HCT116 (cell line): ENCODE results near the gene FEM1B. TPM values are rescaled to one million over a fixed set of nuclear protein-coding genes. Genes with fewer than 3 reads are reported as not detected.

Experiments used
- ATAC-seq: fragments of 200-7000 bp; cut with Tn5 transposase; 2 replicates; pipeline ENCODE4 v1.9.1; 2020; ENCODE audit warnings: mild to moderate bottlenecking, moderate library complexity
- BruUV-seq: library from RNA; stranded (reverse); fragments of 400-500 nt; replicated peaks from 2 replicates; lab custom pipeline; 2021; lab: Mats Ljungman, UMichigan
- CTCF ChIA-PET: fragments of 300-600 bp; sonication (Branson Sonifier 250); formaldehyde crosslinking; loops from one replicate; lab custom pipeline; 2021; ENCODE audit warnings: antibody characterized with exemption; lab: Charles Lee
- POLR2A ChIA-PET: fragments of 300-600, 350-600 bp; sonication (Branson Sonifier 250); formaldehyde crosslinking; loops from one replicate; lab custom pipeline; 2021; ENCODE audit warnings: antibody characterized with exemption; lab: Charles Lee
- RAD21 ChIA-PET, 2 experiments: fragments of 300-600 bp; sonication (Branson Sonifier 250); formaldehyde crosslinking; loops; one replicate each; lab custom pipeline; 2023; ENCODE audit warnings: low total read pairs in 2 of 2; ENCODE audit not compliant: uncharacterized antibody in 2 of 2, unreplicated experiment in 2 of 2, low non-redundant PET in 1 of 2; lab: Charles Lee
- DNase-seq: peaks from one replicate; pipeline ENCODE4 v3.0.0-alpha.2; 2010; ENCODE audit warnings: low read depth, low spot score
- H2AFZ ChIP-seq: fragments of 200-600 bp; shearing (Covaris generic), sonication (generic); 2 replicates; pipeline ENCODE4 v1.6.1; 2017; ENCODE audit warnings: low read depth, mixed run types, mixed read lengths, antibody characterized with exemption, low read length; ENCODE audit not compliant: poor library complexity, severe bottlenecking
- H3K27ac ChIP-seq: 2 replicates; pipeline ENCODE4 v1.5.1; 2012; ENCODE audit warnings: low read depth, low read length
- H3K27me3 ChIP-seq: fragments of 200-600 bp; sonication (generic); 2 replicates; pipeline ENCODE4 v1.6.1; 2016; ENCODE audit warnings: mixed run types, low read length, mixed read lengths; ENCODE audit not compliant: insufficient read depth
- H3K36me3 ChIP-seq, 2 experiments: fragments of 200-500 bp in 1 of 2; fragments of 200-600 bp in 1 of 2; sonication (Bioruptor generic) in 1 of 2; sonication (generic) in 1 of 2; 2 replicates each; pipeline versions ENCODE4 v1.5.1 to v1.6.1; 2014 to 2016; ENCODE audit warnings: low read length in 2 of 2, inconsistent platforms in 1 of 2, mixed read lengths in 1 of 2, mixed run types in 1 of 2; ENCODE audit not compliant: insufficient read depth in 2 of 2, control insufficient read depth in 1 of 2
- H3K4me1 ChIP-seq, 2 experiments: fragments of 200-600 bp in 1 of 2; sonication (generic) in 1 of 2; 2 replicates each; pipeline versions ENCODE4 v1.5.1 to v1.6.1; 2012 to 2017; ENCODE audit warnings: low read length in 2 of 2, inconsistent platforms in 1 of 2, mild to moderate bottlenecking in 1 of 2, mixed read lengths in 1 of 2, mixed run types in 1 of 2, moderate library complexity in 1 of 2; ENCODE audit not compliant: insufficient read depth in 2 of 2, control insufficient read depth in 1 of 2
- H3K4me2 ChIP-seq: fragments of 200-600 bp; sonication (generic); 2 replicates; pipeline ENCODE4 v1.6.1; 2017; ENCODE audit warnings: mixed run types, low read length, mixed read lengths
- H3K4me3 ChIP-seq, 2 experiments: fragments of 200-600 bp in 1 of 2; sonication (generic) in 1 of 2; replicated peaks in 1 of 2; 2 replicates each; pipeline ENCODE4 v1.5.1; 2011 to 2016; ENCODE audit warnings: low read length in 2 of 2, control low read depth in 1 of 2, low read depth in 1 of 2, mild to moderate bottlenecking in 1 of 2, mixed read lengths in 1 of 2, mixed run types in 1 of 2
- H3K79me2 ChIP-seq: fragments of 200-600 bp; sonication (generic); 2 replicates; pipeline ENCODE4 v1.6.1; 2017; ENCODE audit warnings: mild to moderate bottlenecking, mixed run types, low read length, moderate library complexity, mixed read lengths; ENCODE audit not compliant: insufficient read depth
- H3K9ac ChIP-seq: fragments of 200-600 bp; sonication (generic); 2 replicates; pipeline ENCODE4 v1.6.1; 2016; ENCODE audit warnings: low read length, mixed read lengths
- H3K9me2 ChIP-seq: fragments of 200-600 bp; sonication (generic), shearing (Covaris generic); 2 replicates; pipeline ENCODE4 v1.6.1; 2017; ENCODE audit warnings: mixed run types, mild to moderate bottlenecking, moderate library complexity; ENCODE audit not compliant: insufficient read depth
- H3K9me3 ChIP-seq, 2 experiments: fragments of 200-500 bp in 1 of 2; fragments of 200-600 bp in 1 of 2; sonication (Bioruptor generic) in 1 of 2; sonication (generic) in 1 of 2; 2 replicates each; pipeline ENCODE4 v1.6.1; 2014 to 2017; ENCODE audit warnings: low read length in 2 of 2, mixed read lengths in 2 of 2, inconsistent platforms in 1 of 2, low read depth in 1 of 2, mild to moderate bottlenecking in 1 of 2, mixed run types in 1 of 2, moderate library complexity in 1 of 2; ENCODE audit not compliant: control insufficient read depth in 1 of 2, insufficient read depth in 1 of 2
- H4K20me1 ChIP-seq: fragments of 200-600 bp; sonication (generic), shearing (Covaris generic); 2 replicates; pipeline ENCODE4 v1.6.1; 2017; ENCODE audit warnings: mixed run types, mild to moderate bottlenecking, moderate library complexity; ENCODE audit not compliant: insufficient read depth
- CEBPB ChIP-seq: IDR thresholded peaks from 2 replicates; pipeline ENCODE4 v1.6.1; 2012; ENCODE audit warnings: low read depth
- EGR1 ChIP-seq: IDR thresholded peaks from 2 replicates; pipeline ENCODE4 v1.6.1; 2012; ENCODE audit warnings: low read depth
- ELF1 ChIP-seq: IDR thresholded peaks from 2 replicates; pipeline ENCODE4 v1.6.1; 2012; ENCODE audit warnings: low read depth, borderline replicate concordance
- EZH2 ChIP-seq: fragments of 200-600 bp; sonication (generic); IDR thresholded peaks from 2 replicates; pipeline ENCODE4 v1.6.1; 2017; ENCODE audit warnings: antibody characterized with exemption, mixed run types
- EZH2phosphoT487 ChIP-seq: fragments of 200-600 bp; IDR thresholded peaks from 2 replicates; pipeline ENCODE4 v1.6.1; 2018; ENCODE audit warnings: antibody characterized with exemption, borderline replicate concordance
- FOSL1 ChIP-seq: IDR thresholded peaks from 2 replicates; pipeline ENCODE4 v1.6.1; 2012; ENCODE audit warnings: low read depth
- JUND ChIP-seq: IDR thresholded peaks from 2 replicates; pipeline ENCODE4 v1.6.1; 2012
- POLR2A ChIP-seq: IDR thresholded peaks from 2 replicates; pipeline ENCODE4 v1.7.0; 2011; ENCODE audit warnings: borderline replicate concordance; ENCODE audit not compliant: insufficient read depth, insufficient read length; ENCODE audit errors: extremely low read depth
- POLR2AphosphoS5 ChIP-seq: IDR thresholded peaks from 2 replicates; pipeline ENCODE4 v1.6.1; 2011; ENCODE audit warnings: mild to moderate bottlenecking, low read depth, low read length, moderate library complexity
- RAD21 ChIP-seq: IDR thresholded peaks from 2 replicates; pipeline ENCODE4 v1.6.1; 2012; ENCODE audit warnings: low read depth, mild to moderate bottlenecking
- SIN3A ChIP-seq: IDR thresholded peaks from 2 replicates; pipeline ENCODE4 v1.6.1; 2012; ENCODE audit warnings: low read depth
- SP1 ChIP-seq: IDR thresholded peaks from 2 replicates; pipeline ENCODE4 v1.6.1; 2012; ENCODE audit warnings: low read depth
- TCF7L2 ChIP-seq: IDR thresholded peaks from 2 replicates; pipeline ENCODE4 v1.7.0; 2011; ENCODE audit warnings: borderline replicate concordance, inconsistent platforms; ENCODE audit not compliant: insufficient read depth, insufficient read length; ENCODE audit errors: extremely low read depth
- ZFX ChIP-seq: fragments of 450-650 bp; IDR thresholded peaks from 2 replicates; pipeline ENCODE4 v1.6.1; 2017
- ZNF274 ChIP-seq: fragments of 200-500 bp; sonication (Bioruptor generic); IDR thresholded peaks from 2 replicates; pipeline ENCODE4 v1.6.1; 2014; ENCODE audit warnings: mild to moderate bottlenecking, low read depth, low read length, inconsistent platforms
- intact Hi-C: fragments of 100-400 bp; cut with micrococcal nuclease; formaldehyde crosslinking; loops from 2 replicates; pipeline ENCODE4 v1.10.0; 2022
- total RNA-seq: library from RNA; stranded (reverse); gene quantifications from one replicate; pipeline ENCODE4 v1.2.1, GENCODE V29; 2021; ENCODE audit not compliant: unreplicated experiment
- TF ChIP-seq, protein P1 (sequence below), 3 experiments: fragments of 200-600 bp in 1 of 3; sonication (generic) in 1 of 3; IDR thresholded peaks in 2 of 3; conservative IDR thresholded peaks in 1 of 3; 2 replicates each; pipeline ENCODE4 v1.5.1; 2012 to 2017; ENCODE audit warnings: low read depth in 2 of 3, low read length in 2 of 3, antibody characterized with exemption in 1 of 3, borderline replicate concordance in 1 of 3, control low read depth in 1 of 3, mild to moderate bottlenecking in 1 of 3, mixed read lengths in 1 of 3, mixed run types in 1 of 3, moderate library complexity in 1 of 3; ENCODE audit not compliant: insufficient read depth in 1 of 3
- TF ChIP-seq, protein P2 (sequence below): IDR thresholded peaks from 2 replicates; pipeline ENCODE4 v1.6.1; 2011; ENCODE audit warnings: mild to moderate bottlenecking, low read length, moderate library complexity; ENCODE audit not compliant: insufficient replicate concordance; ENCODE audit errors: extremely low read depth
- TF ChIP-seq, protein P3 (sequence below): IDR thresholded peaks from 2 replicates; pipeline ENCODE4 v1.6.1; 2012
- TF ChIP-seq, protein P4 (sequence below): IDR thresholded peaks from 2 replicates; pipeline ENCODE4 v1.6.1; 2012

The FEM1B gene
- total RNA-seq, 1 experiment from 2014 or later, result 39.7 TPM

DNA sequence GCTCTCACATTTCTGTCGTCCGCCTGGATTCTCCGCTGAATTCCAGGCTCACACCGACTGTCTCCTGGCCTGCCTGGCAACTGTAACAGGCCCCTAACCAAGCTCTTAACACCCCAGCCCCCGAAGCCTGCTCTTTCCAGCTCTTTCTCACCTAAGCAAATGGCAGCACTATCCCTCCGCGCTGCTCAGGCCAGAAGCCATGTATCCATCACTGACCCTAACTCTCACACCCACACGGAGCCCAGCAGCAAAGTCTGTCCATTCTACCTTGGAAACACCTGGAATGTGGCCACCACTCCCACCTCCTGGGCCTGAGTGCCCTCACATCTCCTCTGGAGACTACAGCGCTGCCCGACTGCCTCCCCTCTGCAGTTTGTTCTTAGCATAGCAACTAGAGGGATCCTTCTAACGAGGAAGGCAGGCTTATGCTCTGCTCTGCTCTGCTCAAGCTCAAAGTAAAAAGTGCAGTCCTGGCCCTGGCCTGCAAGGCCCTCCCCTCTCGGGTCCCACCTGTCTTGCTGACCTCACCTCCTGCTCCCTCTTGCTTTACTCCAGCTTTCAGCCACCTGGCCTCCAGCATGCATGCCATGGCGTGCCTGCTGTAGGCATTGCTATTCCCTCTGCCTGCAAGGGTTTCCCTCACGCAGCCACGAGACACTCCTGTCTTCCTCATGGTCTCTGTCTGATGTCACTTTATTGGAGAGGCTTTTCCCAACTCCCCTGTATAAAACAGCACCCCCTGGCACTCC is 27.2 kb downstream of the FEM1B start (continued):
- no peak for TF ChIP-seq SIN3A

DNA sequence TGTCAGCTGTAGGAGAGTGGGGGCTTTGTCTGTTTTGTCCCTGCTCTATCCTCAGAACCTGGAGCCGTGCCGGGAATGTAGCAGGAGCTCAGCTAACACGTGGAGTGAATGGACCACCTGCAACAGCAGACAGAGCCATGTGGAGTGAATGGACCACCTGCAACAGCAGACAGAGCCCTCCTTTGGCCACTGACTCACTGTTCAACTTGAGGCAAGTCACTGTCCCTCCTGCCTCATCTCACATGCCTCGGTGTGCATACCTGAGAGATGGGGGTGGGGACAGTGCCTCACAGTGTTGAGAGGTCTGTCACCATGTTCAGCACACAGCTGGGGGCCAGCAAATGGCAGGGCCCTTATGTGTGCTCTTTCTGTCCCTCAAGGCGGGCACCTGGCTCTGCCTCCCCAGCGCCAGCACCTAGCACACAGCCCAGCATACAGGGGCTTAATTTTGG is 27.9 kb downstream of the FEM1B start:
- BruUV-seq, result no TSS peak
- Histone ChIP-seq H3K36me3 (no peaks in the 10 kb centered on the region), H3K9ac (no peak overlapping the region), H3K9me3 (no peaks in the 10 kb centered on the region), H3K79me2 (no peaks in the 10 kb centered on the region), H2AFZ (no peak overlapping the region), H3K9me2 (no peaks in the 10 kb centered on the region), H3K27ac (no peak overlapping the region), H4K20me1 (no peaks in the 10 kb centered on the region), H3K27me3 (no peaks in the 10 kb centered on the region), H3K4me2 (no peak overlapping the region; the same call in 1 of the 2 replicates), H3K4me1 (peaks cover 0 to 33% of the 10 kb centered on the region in 2 experiments; a peak in 3 of 4 replicates), H3K4me3 (no peak overlapping the region)
- CTCF ChIA-PET, result interaction anchor here (1.4 to 3.1 kb wide), 5 partner anchors 10 to 244 kb away, joined by 6 to 71 read pairs (median 19); no protein-coding TSS in a partner anchor
- RAD21 ChIA-PET, result interaction anchor here (0.7 to 2.6 kb wide), 3 partner anchors 52 to 234 kb away, joined by 7 to 19 read pairs (median 10); no protein-coding TSS in a partner anchor
- DNase-seq, result no peak
- no peak for ATAC-seq
- intact Hi-C loops, result no loop called here
- POLR2A ChIA-PET, result interaction anchor here (0.7 kb wide), 1 partner anchor 88 kb away, joined by 5 read pairs; no protein-coding TSS in a partner anchor
- no peak for TF ChIP-seq ZFX
- no peak for TF ChIP-seq CEBPB
- TF ChIP-seq JUND, result no peak
- no peak for TF ChIP-seq TCF7L2
- no peak for TF ChIP-seq ELF1
- no peak for TF ChIP-seq POLR2AphosphoS5
- no peak for TF ChIP-seq EZH2phosphoT487
- TF ChIP-seq, protein P1, sequence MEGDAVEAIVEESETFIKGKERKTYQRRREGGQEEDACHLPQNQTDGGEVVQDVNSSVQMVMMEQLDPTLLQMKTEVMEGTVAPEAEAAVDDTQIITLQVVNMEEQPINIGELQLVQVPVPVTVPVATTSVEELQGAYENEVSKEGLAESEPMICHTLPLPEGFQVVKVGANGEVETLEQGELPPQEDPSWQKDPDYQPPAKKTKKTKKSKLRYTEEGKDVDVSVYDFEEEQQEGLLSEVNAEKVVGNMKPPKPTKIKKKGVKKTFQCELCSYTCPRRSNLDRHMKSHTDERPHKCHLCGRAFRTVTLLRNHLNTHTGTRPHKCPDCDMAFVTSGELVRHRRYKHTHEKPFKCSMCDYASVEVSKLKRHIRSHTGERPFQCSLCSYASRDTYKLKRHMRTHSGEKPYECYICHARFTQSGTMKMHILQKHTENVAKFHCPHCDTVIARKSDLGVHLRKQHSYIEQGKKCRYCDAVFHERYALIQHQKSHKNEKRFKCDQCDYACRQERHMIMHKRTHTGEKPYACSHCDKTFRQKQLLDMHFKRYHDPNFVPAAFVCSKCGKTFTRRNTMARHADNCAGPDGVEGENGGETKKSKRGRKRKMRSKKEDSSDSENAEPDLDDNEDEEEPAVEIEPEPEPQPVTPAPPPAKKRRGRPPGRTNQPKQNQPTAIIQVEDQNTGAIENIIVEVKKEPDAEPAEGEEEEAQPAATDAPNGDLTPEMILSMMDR (IDR thresholded peaks at IDR 0.05 in 2 of 3, conservative IDR thresholded peaks at IDR 0.05 in 1 of 3; ENCODE audit: borderline replicate concordance in 1 of 3, insufficient read depth in 1 of 3, low read depth in 2 of 3, low read length in 2 of 3), result no peak
- TF ChIP-seq, protein P2, sequence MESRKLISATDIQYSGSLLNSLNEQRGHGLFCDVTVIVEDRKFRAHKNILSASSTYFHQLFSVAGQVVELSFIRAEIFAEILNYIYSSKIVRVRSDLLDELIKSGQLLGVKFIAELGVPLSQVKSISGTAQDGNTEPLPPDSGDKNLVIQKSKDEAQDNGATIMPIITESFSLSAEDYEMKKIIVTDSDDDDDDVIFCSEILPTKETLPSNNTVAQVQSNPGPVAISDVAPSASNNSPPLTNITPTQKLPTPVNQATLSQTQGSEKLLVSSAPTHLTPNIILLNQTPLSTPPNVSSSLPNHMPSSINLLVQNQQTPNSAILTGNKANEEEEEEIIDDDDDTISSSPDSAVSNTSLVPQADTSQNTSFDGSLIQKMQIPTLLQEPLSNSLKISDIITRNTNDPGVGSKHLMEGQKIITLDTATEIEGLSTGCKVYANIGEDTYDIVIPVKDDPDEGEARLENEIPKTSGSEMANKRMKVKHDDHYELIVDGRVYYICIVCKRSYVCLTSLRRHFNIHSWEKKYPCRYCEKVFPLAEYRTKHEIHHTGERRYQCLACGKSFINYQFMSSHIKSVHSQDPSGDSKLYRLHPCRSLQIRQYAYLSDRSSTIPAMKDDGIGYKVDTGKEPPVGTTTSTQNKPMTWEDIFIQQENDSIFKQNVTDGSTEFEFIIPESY, result no peak
- no peak for TF ChIP-seq EZH2
- TF ChIP-seq, protein P3, sequence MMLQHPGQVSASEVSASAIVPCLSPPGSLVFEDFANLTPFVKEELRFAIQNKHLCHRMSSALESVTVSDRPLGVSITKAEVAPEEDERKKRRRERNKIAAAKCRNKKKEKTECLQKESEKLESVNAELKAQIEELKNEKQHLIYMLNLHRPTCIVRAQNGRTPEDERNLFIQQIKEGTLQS, result no peak
- no peak for TF ChIP-seq SIN3A
- TF ChIP-seq POLR2A, result no peak
- TF ChIP-seq EGR1, result no peak
- no peak for TF ChIP-seq FOSL1
- TF ChIP-seq SP1, result no peak
- no peak for TF ChIP-seq RAD21
- TF ChIP-seq ZNF274, result no peak
- TF ChIP-seq, protein P4, sequence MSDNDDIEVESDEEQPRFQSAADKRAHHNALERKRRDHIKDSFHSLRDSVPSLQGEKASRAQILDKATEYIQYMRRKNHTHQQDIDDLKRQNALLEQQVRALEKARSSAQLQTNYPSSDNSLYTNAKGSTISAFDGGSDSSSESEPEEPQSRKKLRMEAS, result no peak
